ENCODE data around the gene RASSF4.

Gene RASSF4

GRCh38 chr10:45015590-45015989 is 56.0 kb downstream of the RASSF4 start:
- DNase-seq = no peak

- no peak for DNase-seq
These were observed 63.8 kb downstream of the RASSF4 start for GRCh38 chr10:45023426-45023825.

GRCh38 chr10:45034301-45034700 is 74.7 kb downstream of the RASSF4 start:
- no peak for DNase-seq

- DNase-seq = no peak
These were observed 76.1 kb downstream of the RASSF4 start for GRCh38 chr10:45035673-45036072.

- DNase-seq = no peak
These were observed 81.4 kb downstream of the RASSF4 start for GRCh38 chr10:45040921-45041542.

- no peak for DNase-seq
These were observed 84.7 kb downstream of the RASSF4 start for GRCh38 chr10:45044290-45044689.

All from activated CD4-positive, alpha-beta T cell treated with anti-CD3 and anti-CD28 coated beads, Interleukin-2, Interleukin-6, amounts not matched to agents 100 ng/mL and 50 ng/mL, durations not matched to agents 16 hours and 8 hours (primary cell).